ENCODE data around the gene NUCKS1.

DNA sequence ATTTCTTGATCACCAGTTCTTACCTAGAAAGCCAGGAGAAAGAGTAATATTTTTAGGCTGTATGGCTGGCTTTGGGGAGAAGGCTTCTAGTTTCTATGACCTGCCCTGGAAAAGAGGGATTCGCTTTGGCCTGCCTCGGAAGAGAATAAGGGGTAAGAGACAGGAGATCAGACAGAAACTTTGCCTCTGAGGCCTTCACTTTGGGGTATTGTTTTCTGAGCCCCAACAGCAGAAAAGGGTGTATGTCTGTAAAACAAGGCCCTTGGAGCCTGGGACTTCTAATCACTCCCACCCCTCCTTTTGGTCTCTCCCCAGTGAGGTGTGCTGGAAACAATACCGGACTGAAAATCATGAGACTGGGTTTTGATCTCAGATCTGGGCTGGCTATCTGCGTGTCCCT lies 74.7 kb downstream of the NUCKS1 start:
- TF ChIP-seq, protein P1, sequence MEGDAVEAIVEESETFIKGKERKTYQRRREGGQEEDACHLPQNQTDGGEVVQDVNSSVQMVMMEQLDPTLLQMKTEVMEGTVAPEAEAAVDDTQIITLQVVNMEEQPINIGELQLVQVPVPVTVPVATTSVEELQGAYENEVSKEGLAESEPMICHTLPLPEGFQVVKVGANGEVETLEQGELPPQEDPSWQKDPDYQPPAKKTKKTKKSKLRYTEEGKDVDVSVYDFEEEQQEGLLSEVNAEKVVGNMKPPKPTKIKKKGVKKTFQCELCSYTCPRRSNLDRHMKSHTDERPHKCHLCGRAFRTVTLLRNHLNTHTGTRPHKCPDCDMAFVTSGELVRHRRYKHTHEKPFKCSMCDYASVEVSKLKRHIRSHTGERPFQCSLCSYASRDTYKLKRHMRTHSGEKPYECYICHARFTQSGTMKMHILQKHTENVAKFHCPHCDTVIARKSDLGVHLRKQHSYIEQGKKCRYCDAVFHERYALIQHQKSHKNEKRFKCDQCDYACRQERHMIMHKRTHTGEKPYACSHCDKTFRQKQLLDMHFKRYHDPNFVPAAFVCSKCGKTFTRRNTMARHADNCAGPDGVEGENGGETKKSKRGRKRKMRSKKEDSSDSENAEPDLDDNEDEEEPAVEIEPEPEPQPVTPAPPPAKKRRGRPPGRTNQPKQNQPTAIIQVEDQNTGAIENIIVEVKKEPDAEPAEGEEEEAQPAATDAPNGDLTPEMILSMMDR (conservative IDR thresholded peaks at IDR 0.05; ENCODE audit: low read length): no peak
- no peak for TF ChIP-seq EZH2phosphoT487 (IDR thresholded peaks at IDR 0.05; ENCODE audit: borderline replicate concordance)
